ENCODE measurements around the gene PHYHIPL. TPM values are rescaled to one million over a fixed set of nuclear protein-coding genes. Genes with fewer than 3 reads are reported as not detected.

The PHYHIPL gene
- total and polyA plus RNA-seq, 2 of the 8 experiments (the other 6 are each of a cell fraction or from before 2014, with no cell fraction given) = 0.23 to 0.48 TPM

DNA sequence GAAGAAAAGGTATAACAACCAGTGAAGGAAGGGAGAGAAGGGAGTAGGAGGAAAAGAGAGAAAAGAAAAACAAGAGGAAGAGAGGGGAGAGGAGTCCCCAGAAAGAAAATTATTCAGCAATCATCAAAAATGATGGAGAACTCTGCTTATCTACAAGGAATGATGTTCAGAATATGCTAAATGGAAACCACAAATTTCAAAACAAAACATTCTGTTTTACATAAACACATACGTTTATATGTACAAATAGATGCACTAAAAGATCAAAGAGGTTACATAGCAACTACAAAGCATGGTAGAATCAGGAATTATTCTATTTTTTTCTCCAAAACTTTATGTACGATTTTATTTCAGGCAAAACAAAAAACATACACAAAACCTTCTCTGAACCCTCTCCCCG, 94.0 kb downstream of the PHYHIPL start (continued):
- TF ChIP-seq CBX5 (IDR thresholded peaks at IDR 0.05; ENCODE audit: low read depth, low read length) = no peak
- no peak for TF ChIP-seq CHD1 (IDR thresholded peaks at IDR 0.05; ENCODE audit: low read depth, low read length)
- no peak for TF ChIP-seq SRF (IDR thresholded peaks at IDR 0.05; ENCODE audit: low read depth, low read length)
- TF ChIP-seq RAD21 (IDR thresholded peaks at IDR 0.05 in 1 of 2, conservative IDR thresholded peaks at IDR 0.05 in 1 of 2; ENCODE audit: low read depth in 2 of 2, low read length in 2 of 2) = no peak
